ENCODE results near the gene GRPEL2.

- TF ChIP-seq, protein P1, sequence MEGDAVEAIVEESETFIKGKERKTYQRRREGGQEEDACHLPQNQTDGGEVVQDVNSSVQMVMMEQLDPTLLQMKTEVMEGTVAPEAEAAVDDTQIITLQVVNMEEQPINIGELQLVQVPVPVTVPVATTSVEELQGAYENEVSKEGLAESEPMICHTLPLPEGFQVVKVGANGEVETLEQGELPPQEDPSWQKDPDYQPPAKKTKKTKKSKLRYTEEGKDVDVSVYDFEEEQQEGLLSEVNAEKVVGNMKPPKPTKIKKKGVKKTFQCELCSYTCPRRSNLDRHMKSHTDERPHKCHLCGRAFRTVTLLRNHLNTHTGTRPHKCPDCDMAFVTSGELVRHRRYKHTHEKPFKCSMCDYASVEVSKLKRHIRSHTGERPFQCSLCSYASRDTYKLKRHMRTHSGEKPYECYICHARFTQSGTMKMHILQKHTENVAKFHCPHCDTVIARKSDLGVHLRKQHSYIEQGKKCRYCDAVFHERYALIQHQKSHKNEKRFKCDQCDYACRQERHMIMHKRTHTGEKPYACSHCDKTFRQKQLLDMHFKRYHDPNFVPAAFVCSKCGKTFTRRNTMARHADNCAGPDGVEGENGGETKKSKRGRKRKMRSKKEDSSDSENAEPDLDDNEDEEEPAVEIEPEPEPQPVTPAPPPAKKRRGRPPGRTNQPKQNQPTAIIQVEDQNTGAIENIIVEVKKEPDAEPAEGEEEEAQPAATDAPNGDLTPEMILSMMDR (IDR thresholded peaks at IDR 0.05): no peak
- no peak for TF ChIP-seq EZH2 (IDR thresholded peaks at IDR 0.05)
Measured at GRCh38 chr5:149367972-149368645, 22.8 kb downstream of the GRPEL2 start.

All from neural progenitor cell (in vitro differentiated cells).